ENCODE results near the gene ZBTB16. TPM values are rescaled to one million over a fixed set of nuclear protein-coding genes. Genes with fewer than 3 reads are reported as not detected.

Gene ZBTB16
- total RNA-seq, 1 donor, result 23.3 TPM

- peaks cover 4% of the 10 kb centered on the region for H3K9me3 ChIP-seq (ENCODE audit: low read depth, low read length)
- H3K27me3 ChIP-seq (ENCODE audit: insufficient read depth, low read length), result peaks cover 8% of the 10 kb centered on the region
- H3K4me1 ChIP-seq (ENCODE audit: insufficient read depth, low read length), result no peaks in the 10 kb centered on the region
- no peak overlapping the region for H3K4me3 ChIP-seq (ENCODE audit: low read length)
Observed at GRCh38 chr11:114298710-114299109, 239.2 kb downstream of the ZBTB16 start.

Other genes starting within 250 kb of the ZBTB16 start
- gene USP28, start 184.1 kb upstream of the ZBTB16 start, total RNA-seq, result 17.0 TPM
- gene HTR3B, start 154.9 kb upstream of the ZBTB16 start, total RNA-seq, result not detected
- 0.21 TPM for gene HTR3A, start 84.6 kb upstream of the ZBTB16 start, total RNA-seq
- gene NNMT, start 236.7 kb downstream of the ZBTB16 start, total RNA-seq, result 0.73 TPM